ENCODE results near the gene NPPA.

- TF ChIP-seq EZH2phosphoT487 (IDR thresholded peaks at IDR 0.05; ENCODE audit: borderline replicate concordance) = no peak
- no peak for TF ChIP-seq ELF1 (IDR thresholded peaks at IDR 0.05; ENCODE audit: borderline replicate concordance, low read depth)
- TF ChIP-seq EGR1 (IDR thresholded peaks at IDR 0.05; ENCODE audit: low read depth) = no peak
- TF ChIP-seq CEBPB (IDR thresholded peaks at IDR 0.05; ENCODE audit: low read depth) = no peak
- TF ChIP-seq ATF3 (IDR thresholded peaks at IDR 0.05) = no peak
These were observed 42.7 kb downstream of the NPPA start for GRCh38 chr1:11804666-11805421.
